ENCODE data around the gene PROC.
A peak's percentile ranks its signal among the peaks of the same experiment; 100 is the strongest.
"Not testable (repeated sequence)": the region's sequence is repeated elsewhere in the genome, so short reads cannot be mapped to it uniquely, and the experiment has no call there.

PROC gene

DNA sequence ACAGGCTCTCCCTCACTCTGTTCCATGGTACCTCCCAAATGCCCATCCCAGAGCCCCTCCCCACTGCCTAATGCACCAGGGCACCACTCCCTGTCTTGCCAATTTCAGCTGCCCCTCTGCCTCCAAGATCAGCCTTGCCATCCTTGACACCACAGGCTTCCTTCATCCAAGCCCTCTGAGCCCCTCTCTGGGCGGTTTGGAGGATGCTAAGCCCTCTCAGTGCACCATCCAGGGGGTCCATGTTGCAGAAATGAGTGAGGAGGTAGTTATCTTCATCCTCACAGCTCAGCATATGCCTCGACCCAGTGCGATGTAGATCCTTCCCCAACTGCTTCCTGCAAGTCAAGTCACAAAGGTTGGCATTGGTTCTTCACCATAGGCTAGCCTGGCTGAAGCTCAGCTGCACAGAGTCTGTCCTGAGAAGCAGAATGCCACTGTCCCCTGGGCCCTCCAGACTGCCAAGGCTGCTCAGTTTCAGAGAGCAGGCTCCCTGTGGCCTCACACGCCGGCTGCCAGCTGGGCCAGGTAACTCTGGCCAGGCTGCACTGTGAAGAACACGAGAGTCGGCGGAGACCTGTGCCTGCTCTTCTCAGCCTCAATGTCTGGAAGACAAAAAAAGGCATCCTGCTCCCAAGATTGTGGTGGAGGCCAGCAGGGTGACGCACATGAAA lies 20.5 kb upstream of the PROC start:
- DNase-seq: no peak

DNA sequence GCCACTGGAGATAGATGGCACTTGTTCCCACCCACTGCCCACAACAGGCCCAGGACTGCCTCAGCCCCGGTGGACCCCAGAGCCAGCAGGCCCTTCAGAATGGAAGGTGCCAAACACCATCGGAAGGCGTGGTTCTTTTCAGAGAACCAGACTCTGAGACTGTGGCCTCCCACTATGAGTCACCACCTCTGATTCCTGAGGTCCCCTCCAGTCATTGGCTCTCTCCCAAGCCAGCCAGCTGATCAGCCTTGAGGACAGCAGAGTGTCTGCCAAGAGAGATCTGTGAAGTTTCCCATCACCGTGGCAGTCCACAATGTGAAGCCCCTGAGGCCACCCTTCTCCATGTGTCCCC lies 20.0 kb upstream of the PROC start:
- peak; percentile 35 for DNase-seq

DNA sequence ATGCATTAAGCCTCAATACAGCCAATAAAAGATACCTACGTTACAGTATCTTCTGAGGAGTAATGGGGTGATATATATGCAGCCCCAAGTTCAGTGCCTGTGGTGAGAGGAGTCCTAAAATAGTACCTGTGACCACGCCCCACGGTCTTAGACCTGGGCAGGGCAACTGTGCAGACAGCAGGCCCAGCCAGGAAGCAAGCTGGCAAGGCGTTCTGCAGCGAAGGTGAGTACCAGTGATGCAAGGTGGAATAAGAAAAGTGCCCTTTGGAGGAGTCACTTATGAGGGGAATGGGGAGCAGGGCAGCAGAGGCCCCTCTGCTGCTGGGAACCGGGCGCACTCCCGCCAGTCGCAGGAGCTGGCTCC lies 17.7 kb upstream of the PROC start:
- no peak for DNase-seq

DNA sequence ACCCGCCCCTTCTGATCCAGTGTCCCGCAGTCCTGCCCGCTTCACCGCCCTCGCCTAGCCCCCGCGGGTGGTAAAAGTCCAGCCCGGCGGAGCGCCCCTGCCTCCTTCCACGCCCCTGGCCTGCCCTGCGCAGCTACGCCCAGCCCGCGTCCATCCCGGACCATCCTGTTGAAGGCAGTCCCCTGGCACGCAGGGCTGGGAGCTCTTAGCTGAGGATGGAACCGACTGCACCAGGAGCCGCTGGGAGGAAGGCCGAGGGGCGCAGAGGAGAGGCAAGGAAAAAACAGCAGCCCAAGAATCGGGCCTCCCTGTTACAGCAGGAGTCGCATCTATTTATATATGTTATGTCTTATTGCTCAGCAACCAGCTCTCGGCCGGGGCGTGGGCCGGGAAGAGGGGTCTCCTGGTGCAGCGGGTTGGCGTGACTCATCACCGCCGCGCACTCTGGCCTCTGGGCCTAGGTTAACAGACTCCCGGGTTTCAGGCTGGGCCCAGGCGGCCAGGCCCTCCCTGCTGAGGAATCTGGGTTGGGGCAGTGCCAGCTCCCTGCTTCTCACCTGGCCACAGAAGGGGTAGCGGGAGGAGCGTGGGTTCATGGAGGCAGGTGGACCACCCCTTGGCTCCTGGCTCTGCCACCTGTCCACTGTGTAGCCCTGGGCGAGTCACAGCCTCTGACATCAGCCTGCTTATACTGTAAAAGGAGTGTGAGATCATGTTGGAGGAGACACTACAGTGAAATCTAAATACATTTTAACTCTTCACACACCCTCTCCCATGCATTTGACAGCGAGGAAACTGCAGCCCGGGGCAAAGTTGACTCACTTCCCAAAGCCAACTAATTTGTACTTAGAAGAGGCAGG lies 17.1 kb upstream of the PROC start:
- no peak for DNase-seq

DNA sequence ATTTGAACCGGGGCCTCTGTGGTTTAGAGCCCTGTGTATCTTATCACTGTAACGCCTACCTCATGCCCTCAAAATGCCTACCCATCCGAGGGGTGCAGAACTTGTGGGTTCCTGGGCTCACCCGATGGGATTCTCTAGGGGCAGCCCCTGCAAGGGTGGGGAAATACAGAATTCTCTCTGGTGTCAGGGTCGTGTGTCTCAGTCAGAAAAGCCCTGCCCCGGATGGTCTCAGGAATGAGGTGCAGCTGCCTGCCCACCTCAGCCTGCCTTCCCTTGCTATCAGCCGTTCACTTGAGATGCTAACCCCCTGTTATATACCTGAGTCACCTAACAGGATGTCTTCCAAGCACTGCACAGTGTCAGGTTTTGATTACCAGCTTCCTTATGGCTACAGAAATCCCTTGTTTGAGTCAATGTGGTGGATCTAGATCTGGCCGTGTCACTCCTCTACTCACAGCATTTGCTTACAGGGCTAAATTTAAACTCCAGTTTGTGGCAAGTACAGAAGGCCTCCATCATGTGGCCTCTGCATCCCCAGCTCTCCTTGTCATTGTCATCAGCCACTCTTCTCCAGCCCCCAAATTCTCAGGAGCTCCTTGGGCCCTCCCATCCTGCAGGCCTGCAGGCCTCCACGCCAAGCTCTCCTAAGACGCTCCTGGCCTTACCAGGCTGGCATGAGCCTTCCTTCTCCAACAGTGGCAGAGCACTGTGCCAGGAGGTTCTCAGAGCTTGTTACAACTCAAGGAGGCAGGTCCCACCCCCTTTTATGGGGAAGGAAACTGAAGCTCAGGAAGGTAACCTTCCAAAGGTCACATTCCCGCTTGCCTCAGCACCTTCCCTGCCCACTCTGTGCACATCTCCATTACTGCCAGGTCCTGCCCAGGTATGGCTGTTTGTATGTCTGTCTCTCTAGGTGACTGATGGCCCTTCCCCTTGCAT lies 16.2 kb upstream of the PROC start:
- no peak for DNase-seq

DNA sequence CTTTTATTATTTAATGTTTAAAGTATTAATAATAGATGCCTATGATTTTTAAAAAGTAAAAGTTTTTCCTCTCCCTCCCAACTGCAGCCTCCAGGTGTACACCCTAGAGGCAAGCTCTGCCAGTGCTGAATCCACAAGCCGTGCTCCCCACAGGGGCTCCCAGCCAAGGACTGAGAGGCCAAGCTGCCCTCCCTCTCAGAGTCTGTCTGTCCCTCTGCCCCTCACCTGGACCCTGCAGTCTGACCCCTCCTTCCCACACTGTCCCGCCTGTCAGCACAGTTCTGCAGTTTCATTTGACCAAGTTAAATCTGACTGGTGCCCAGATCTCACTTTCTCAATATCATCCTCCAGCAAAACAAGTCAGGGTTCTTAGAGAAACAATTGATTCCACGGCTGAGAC lies 14.8 kb upstream of the PROC start:
- no peak for DNase-seq

DNA sequence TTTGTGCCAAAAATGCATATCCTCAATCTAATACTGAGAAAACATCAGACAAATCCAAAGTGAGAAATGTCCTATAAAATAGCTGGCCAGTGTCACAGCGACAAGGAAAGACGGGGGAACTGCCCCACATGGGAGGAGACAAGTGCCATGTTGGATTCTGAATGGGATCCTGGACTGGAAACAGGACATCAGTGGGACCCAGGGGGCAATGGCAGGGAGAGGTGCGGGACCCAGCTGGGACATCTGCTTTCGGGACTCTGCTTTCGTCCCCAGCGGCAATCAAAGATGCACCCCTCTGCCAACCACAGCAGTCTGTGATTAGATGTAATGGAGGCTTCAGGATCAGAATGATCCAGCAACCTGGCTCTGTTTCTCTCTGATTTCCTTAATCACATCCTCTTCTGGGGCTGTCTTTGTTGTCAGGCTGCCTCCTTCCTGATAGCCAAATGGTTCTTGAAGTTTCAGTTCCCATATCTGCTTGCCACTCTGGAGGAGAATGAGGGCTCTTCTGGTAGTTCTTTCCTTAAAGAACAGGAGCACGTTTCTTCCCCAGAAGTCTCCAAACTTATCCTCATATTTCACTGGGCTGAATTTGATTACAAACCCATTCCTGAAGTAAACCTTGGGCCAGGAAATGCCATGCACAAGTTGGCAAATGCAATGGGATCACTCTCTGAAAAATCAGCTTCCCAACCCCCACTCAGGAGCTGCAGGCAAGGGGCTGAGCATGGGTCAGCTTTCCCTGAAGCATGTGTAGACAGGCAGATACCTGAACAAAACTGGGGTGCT lies 13.6 kb upstream of the PROC start:
- DNase-seq: no peak

DNA sequence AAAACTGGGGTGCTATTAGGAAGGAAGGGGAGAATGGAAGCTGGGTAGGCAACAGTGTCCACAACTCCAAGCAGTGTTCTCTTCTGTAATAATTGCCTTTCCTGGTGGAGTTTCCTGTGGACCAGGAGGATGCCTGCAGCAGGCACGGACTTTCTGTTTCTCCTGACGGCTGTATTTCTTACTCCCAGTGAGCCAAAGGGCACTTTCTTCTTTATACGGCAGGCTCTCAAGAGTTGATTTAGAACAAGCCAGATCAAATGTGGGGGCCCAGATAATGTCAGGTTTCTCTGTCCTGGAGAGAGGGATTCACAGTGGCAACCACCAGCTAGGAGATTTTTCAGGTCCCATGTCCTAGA lies 13.0 kb upstream of the PROC start:
- no peak for DNase-seq

DNA sequence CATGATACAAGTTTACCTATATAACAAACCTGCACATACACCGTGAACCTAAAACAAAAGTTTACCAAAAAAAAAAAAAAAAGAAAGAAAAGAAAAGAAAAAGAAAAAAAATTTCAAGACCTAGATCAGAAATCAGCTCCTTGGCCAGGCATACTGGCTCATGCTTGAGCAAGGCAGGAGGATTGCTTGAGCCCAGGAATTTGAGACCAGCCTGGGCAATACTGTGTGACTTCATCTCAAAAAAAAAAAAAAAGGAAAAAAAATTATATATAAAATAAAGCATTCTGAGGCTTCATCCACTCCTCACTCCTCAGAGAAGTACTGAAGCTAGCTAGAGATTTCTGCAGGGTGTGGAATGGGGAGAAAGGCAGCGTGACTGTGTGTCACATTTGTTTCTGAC lies 11.8 kb upstream of the PROC start:
- DNase-seq: no peak

DNA sequence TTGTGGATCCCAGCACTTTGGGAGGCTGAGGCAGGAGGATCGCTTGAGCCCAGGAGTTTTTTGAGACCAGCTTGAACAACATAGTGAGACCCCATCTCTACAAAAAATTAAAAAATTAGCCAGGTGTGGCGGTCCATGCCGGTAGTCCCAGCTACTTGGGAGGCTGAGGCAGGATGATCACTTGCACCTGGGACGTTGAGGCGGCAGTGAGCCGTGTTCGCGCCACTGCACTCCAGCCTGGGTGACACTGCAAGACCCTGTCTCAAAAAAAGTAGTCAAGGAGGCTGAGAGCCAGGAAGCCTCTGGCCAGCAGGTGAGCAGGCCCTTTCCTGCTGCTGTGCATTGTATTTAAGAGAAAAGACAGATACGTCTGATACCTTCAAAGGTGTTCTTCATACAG lies 11.1 kb upstream of the PROC start:
- DNase-seq: no peak

DNA sequence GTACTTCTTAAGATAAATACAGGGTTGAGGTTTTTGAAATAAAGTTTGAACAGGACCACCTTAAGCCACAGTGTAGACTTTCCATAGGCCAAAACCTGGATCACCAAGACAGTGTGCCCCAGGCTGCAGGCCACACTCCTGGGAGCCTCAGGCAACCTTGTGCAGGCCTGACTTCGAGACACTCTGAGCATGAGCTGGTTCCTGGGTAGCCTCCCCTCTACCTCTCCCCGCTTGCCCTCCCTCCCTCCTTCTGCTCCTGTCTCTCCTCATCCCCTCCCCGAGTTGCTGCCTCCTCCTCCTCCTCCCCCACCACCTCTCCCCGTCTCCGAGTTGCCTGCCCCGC lies 10.6 kb upstream of the PROC start:
- no peak for DNase-seq

DNA sequence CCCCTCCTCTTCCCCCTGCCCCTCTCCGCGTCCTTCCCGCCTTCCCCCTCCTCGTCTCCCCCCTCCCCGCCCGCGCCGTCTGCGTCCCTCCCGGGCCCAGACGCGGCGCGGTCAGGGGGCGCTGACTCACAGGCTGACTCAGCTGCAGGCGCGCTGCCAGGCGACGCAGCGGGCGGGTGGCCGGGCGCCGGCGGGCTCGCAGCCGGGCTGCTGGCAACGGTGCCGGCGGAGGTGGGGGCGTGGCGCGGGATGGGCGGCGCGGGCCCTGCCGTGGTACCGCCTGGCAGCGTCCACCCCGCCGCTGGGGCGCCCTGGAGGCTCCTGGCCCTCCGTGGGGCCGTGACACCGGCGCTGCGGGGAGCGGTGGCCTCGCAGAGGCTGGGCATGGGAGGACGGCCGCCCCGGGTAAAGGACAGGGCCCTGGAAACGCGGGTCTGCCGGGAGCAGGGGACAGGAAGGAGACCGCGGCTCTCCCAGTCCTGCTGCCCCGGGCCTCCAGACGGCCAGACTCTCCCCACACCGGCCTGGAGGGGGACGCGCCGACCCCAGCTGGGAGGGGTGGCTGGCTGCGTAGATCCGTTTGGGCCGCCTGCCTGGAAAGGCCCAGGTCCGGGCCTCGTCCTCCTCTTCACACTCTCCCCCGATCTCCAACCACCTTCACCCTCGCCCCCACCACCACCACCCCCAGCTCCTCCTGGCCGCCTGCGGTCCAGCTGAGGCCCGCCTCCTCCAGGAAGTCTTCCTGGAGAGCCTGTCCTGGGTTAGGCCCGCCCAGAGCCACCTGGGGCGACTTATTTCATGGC lies 10.0 kb upstream of the PROC start:
- DNase-seq: peak; percentile 97

DNA sequence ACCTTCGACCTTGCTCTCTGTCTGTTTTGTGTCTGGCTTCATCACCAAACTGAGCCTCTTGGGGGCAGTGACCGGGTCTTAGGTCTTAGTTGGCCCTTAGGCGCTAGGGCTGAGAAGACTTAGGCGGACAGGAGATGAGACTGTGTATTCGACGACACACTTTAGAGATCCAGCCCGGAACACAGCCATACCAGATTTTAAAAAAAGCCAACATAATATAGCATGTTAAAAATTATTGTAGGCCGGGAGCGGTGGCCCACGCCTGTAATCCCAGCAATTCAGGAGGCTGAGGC lies 9.5 kb upstream of the PROC start:
- no peak for DNase-seq

DNA sequence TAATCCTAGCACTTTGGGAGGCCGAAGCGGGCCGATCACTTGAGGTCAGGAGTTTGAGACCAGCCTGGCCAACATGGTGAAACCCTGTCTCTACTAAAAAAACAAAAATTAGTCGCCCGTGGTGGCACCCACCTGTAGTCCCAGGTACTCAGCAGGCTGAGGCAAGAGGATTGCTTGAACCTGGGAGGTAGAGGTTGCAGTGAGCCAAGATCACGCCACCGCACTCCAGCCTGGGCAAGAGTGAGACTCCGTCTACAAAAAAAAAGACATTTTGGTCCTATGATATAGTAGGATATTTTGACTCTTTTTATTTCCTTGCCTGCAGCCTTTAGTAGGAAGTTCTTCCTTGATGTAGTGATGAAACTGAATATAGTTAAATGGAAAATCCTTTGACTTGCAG lies 8.5 kb upstream of the PROC start:
- DNase-seq: not testable (repeated sequence)

DNA sequence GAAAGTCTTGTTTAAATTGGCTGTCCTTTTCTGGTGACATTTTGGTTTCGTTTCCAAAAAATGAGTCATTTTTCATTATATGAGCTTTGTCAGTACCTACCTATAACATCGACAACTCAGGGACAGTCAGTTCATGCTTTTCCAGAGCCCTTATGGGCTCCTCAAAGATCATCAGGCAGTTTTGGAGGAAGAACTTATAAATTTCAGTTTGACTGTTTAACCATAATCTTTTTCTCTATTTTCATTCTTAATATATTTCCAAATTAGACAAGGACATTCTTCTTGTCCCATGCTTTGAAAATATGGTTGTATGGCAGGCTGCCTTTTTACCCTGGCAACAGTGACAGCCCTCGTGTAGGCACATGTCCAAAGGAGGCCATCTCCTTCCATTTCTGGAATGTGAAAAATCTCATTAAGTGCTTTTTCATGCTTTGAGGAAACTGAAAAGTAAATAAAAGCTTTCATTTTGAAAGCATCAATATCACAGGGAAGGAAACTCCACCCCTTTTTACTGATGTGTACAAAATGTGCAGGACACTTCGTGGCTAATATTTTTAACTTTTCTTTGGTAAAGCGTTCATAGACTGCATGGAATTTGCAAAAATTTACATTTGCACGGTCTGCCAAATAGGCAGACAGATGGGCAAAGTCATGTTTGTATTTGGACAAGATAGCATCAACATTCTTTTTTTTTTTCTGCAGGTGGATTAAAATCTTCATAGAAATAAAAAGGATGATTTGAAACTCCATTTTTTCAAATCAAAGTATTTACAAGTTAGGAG lies 7.2 kb upstream of the PROC start:
- DNase-seq: no peak

DNA sequence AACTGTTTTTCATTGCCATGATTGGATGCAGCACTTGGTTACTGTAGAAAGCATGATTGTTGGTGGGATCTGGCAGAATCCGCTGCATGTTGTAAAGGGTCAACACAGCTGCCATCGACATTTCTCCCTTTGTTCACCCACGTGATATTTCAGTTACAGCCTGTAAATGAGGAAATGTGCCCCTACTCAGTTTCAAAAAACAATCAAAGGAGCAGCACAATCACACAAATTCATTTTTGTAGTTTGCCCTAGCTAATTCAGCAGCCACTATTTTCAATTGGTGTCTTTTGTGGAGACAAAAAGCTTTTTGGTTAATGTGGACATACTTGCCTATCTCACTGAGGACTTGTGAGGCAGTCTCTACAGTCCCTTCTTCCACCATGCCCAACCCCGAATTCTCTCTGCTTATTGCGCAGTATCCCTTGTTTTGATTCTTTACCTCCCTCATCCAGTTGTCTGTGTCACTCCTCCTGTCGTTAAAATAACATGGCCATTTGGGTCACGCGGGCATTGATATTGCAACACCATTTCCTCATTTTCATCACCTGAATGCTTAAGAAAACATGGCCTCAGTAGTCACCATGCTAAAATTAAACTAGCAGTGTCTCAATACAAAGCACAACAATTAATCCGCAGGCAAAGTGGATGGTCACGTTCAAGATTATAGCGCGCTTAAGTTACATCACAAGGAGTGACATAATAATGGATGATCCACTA lies 6.4 kb upstream of the PROC start:
- no peak for DNase-seq

DNA sequence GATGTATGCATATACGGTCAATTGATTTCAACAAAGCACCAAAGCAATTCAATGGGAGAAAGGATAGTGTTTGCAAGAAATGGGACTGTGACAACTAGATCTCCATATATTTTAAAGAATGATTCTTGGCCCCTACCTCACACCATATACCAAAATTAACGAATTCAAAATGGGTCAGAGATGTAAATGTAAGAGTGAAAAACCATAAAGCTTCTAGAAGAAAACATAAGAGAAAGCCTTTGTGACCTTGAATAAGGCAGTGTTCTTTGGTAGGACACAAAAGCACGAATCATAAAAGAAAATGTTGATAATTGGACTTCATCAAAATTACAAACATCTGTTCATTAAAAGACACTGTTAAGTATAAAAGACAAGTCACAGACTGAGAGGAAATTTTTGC lies 5.0 kb upstream of the PROC start:
- DNase-seq: no peak

DNA sequence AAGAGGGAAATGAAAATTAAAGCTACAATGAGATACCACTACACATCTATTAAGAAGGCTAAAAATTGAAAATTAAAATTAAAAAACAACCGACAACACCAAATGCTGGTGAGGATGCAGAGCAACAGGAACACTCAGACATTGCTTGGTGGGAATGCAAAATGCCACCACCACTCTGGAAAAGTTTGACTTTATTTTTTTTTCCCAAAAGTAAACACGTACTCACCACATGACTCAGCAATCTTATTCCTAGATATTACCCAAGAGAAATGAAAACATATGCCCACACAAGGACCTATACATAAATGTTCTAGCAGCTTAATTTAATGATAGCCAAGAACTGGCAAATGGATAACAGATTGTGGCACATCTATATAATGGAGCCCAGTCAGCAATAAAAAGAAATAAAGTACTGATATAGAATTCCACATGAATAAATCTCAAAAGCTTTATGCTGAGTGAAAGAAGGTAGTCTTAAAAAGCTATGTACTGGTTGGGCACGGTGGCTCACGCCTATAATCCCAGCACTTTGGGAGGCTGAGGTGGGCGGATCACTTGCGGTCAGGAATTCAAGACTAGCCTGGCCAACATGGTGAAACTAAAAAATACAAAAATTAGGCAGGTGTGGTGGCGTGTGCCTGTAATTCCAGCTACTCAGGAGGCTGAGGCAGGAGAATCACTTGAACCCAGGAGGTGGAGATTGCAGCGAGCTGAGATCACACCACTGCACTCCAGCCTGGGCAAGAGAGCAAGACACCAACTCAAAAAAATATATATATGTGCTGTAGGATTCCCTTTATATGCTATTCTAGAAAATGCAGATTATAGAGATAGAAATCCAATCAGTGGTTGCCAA lies 4.2 kb upstream of the PROC start:
- no peak for DNase-seq

DNA sequence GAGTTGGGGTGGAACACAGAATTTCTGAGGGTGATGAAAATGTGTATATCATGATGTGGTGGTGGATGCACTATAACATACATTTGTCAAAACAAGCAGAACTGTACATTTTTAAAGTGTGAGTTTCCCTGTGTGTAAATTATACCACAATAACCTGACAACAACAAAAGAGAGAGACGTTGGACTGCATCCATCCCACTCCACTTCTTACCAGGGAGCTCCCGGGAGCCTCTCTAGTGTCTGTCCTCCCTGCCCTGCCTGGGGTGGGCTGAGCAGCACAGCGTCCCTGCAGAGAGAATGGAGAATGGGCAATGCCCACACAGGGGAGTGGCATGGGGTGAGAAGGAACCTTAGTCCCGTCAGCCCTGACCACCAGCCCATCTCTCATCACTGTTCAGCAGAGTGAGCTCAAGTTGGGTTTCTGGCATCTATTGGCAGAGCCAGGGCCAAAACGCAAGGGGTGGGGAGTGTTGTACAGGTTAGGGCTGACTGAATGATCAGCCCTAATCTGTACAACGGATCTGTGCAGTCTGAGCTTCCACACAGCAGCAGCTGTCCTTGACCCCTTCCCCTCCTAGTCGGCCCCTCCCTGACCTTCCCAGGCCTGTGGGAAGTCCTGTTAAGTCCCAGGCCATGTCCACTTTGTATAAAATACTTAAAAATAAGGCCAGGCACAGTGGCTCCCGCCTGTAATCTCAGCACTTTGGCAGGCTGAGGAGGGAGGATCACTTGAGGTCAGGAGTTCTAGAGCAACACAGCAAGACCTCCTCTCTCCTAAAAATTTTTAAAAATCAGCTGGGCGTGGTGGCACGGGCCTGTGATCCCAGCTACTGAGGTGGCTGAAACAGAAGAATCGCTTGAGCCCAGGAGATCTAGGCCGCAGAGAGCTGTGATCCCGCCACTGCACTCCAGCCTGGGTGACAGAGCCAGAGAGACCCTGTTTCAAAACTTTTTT lies 3.3 kb upstream of the PROC start:
- DNase-seq: no peak
